ENCODE data around the gene STIM2. TPM values are rescaled to one million over a fixed set of nuclear protein-coding genes. Genes with fewer than 3 reads are reported as not detected.
A peak's percentile ranks its signal among the peaks of the same experiment; 100 is the strongest.

The STIM2 gene
- total RNA-seq, 1 donor from 2014 or later, result 13.6 TPM

GRCh38 chr4:26900765-26901164, 40.1 kb downstream of the STIM2 start:
- DNase-seq (ENCODE audit: low read depth in 2 of 2), result peak in 1 of 2 donors; percentile 3

- DNase-seq (ENCODE audit: low read depth in 2 of 2), result no peak
These were observed 44.5 kb downstream of the STIM2 start for GRCh38 chr4:26905172-26905571.

GRCh38 chr4:26907731-26908599, 47.3 kb downstream of the STIM2 start:
- no peak for DNase-seq (ENCODE audit: low read depth in 2 of 2)

- no peak for DNase-seq (ENCODE audit: low read depth in 2 of 2)
These were observed 48.7 kb downstream of the STIM2 start for GRCh38 chr4:26909369-26909768.

- no peak for DNase-seq (ENCODE audit: low read depth in 2 of 2)
These were observed 50.6 kb downstream of the STIM2 start for GRCh38 chr4:26911254-26911653.

- DNase-seq (ENCODE audit: low read depth in 2 of 2), result no peak
These were observed 51.4 kb downstream of the STIM2 start for GRCh38 chr4:26912069-26912468.

- DNase-seq (ENCODE audit: low read depth in 2 of 2), result no peak
These were observed 52.2 kb downstream of the STIM2 start for GRCh38 chr4:26912810-26913209.

GRCh38 chr4:26916195-26916594, 55.6 kb downstream of the STIM2 start:
- DNase-seq (ENCODE audit: low read depth in 2 of 2), result no peak

GRCh38 chr4:26930964-26931363, 70.3 kb downstream of the STIM2 start:
- DNase-seq (ENCODE audit: low read depth in 2 of 2), result no peak

- DNase-seq (ENCODE audit: low read depth in 2 of 2), result no peak
These were observed 70.8 kb downstream of the STIM2 start for GRCh38 chr4:26931451-26931850.

- no peak for DNase-seq (ENCODE audit: low read depth in 2 of 2)
These were observed 71.3 kb downstream of the STIM2 start for GRCh38 chr4:26931966-26932365.

GRCh38 chr4:26935397-26935796, 74.8 kb downstream of the STIM2 start:
- DNase-seq (ENCODE audit: low read depth in 2 of 2), result no peak

GRCh38 chr4:26936284-26937065, 75.8 kb downstream of the STIM2 start:
- no peak for DNase-seq (ENCODE audit: low read depth in 2 of 2)

GRCh38 chr4:26937139-26937538, 76.5 kb downstream of the STIM2 start:
- no peak for DNase-seq (ENCODE audit: low read depth in 2 of 2)

- DNase-seq (ENCODE audit: low read depth in 2 of 2), result no peak
These were observed 76.9 kb downstream of the STIM2 start for GRCh38 chr4:26937567-26937966.

GRCh38 chr4:26938516-26938915, 77.9 kb downstream of the STIM2 start:
- no peak for DNase-seq (ENCODE audit: low read depth in 2 of 2)

- no peak for DNase-seq (ENCODE audit: low read depth in 2 of 2)
These were observed 81.3 kb downstream of the STIM2 start for GRCh38 chr4:26941951-26942350.

GRCh38 chr4:26942871-26943270, 82.2 kb downstream of the STIM2 start:
- DNase-seq (ENCODE audit: low read depth in 2 of 2), result no peak

- no peak for DNase-seq (ENCODE audit: low read depth in 2 of 2)
These were observed 82.8 kb downstream of the STIM2 start for GRCh38 chr4:26943391-26943790.

- no peak for DNase-seq (ENCODE audit: low read depth in 2 of 2)
These were observed 85.2 kb downstream of the STIM2 start for GRCh38 chr4:26945794-26946193.

GRCh38 chr4:26947318-26947717, 86.7 kb downstream of the STIM2 start:
- no peak for DNase-seq (ENCODE audit: low read depth in 2 of 2)

- no peak for DNase-seq (ENCODE audit: low read depth in 2 of 2)
These were observed 89.8 kb downstream of the STIM2 start for GRCh38 chr4:26950446-26950845.

- DNase-seq (ENCODE audit: low read depth in 2 of 2), result no peak
These were observed 92.2 kb downstream of the STIM2 start for GRCh38 chr4:26952891-26953290.
